GM18519 (cell line): Measurements from ENCODE around the gene DNAH1.

Experiments
- ATAC-seq: cut with Tn5 transposase; IDR thresholded peaks from one replicate; pipeline ENCODE4 v1.9.1; 2021; ENCODE audit warnings: mild to moderate bottlenecking, moderate library complexity; ENCODE audit not compliant: unreplicated experiment, low FRiP score

DNAH1 gene

GRCh38 chr3:52310861-52311575 lies 5.1 kb upstream of the DNAH1 start:
- ATAC-seq: no peak

GRCh38 chr3:52311576-52312119 lies 4.5 kb upstream of the DNAH1 start:
- ATAC-seq: no peak

GRCh38 chr3:52313188-52313773 lies 2.8 kb upstream of the DNAH1 start:
- ATAC-seq: no peak

- peak; percentile 73 for ATAC-seq
Measured at GRCh38 chr3:52313774-52314188, 2.3 kb upstream of the DNAH1 start.

- no peak for ATAC-seq
Measured at GRCh38 chr3:52314489-52314888, 1.6 kb upstream of the DNAH1 start.

- ATAC-seq: no peak
Measured at GRCh38 chr3:52315006-52315405, 1.1 kb upstream of the DNAH1 start.

GRCh38 chr3:52317208-52318000 lies 1.3 kb downstream of the DNAH1 start:
- ATAC-seq: no peak

GRCh38 chr3:52318186-52318816 lies 2.2 kb downstream of the DNAH1 start:
- no peak for ATAC-seq

GRCh38 chr3:52319921-52320595 lies 3.9 kb downstream of the DNAH1 start:
- ATAC-seq: no peak

GRCh38 chr3:52321481-52321880 lies 5.4 kb downstream of the DNAH1 start:
- no peak for ATAC-seq

- ATAC-seq: no peak
Measured at GRCh38 chr3:52322466-52322865, 6.3 kb downstream of the DNAH1 start.

GRCh38 chr3:52323526-52324295 lies 7.6 kb downstream of the DNAH1 start:
- no peak for ATAC-seq

GRCh38 chr3:52324676-52325075 lies 8.6 kb downstream of the DNAH1 start:
- ATAC-seq: no peak

GRCh38 chr3:52325686-52326085 lies 9.6 kb downstream of the DNAH1 start:
- no peak for ATAC-seq

GRCh38 chr3:52326976-52327375 lies 10.9 kb downstream of the DNAH1 start:
- ATAC-seq: no peak

GRCh38 chr3:52327486-52328290 lies 11.6 kb downstream of the DNAH1 start:
- ATAC-seq: no peak

- no peak for ATAC-seq
Measured at GRCh38 chr3:52328536-52329080, 12.5 kb downstream of the DNAH1 start.

GRCh38 chr3:52330194-52330805 lies 14.2 kb downstream of the DNAH1 start:
- no peak for ATAC-seq
